Mesendoderm (in vitro differentiated cells): Measurements from ENCODE around the gene HOXC11.

Experiments
- DNase-seq: peaks from one replicate; pipeline ENCODE4 v3.0.0; 2013
- H2AK5ac ChIP-seq: 2 replicates; pipeline ENCODE4 v1.6.1; 2013; ENCODE audit warnings: low read length, inconsistent platforms
- H2BK120ac ChIP-seq: 2 replicates; pipeline ENCODE4 v1.6.1; 2013; ENCODE audit warnings: low read depth, mild to moderate bottlenecking, low read length, moderate library complexity, mixed read lengths
- H2BK15ac ChIP-seq: replicated peaks from 2 replicates; pipeline ENCODE4 v1.6.1; 2013; ENCODE audit warnings: low read depth, mild to moderate bottlenecking, moderate library complexity
- H2BK5ac ChIP-seq: 2 replicates; pipeline ENCODE4 v1.6.1; 2013; ENCODE audit warnings: low read length, inconsistent platforms
- H3K18ac ChIP-seq: 2 replicates; pipeline ENCODE4 v1.6.1; 2013; ENCODE audit warnings: mild to moderate bottlenecking, low read length, mixed read lengths
- H3K23ac ChIP-seq: one replicate; pipeline ENCODE4 v1.6.1; 2013; ENCODE audit warnings: low read length
- H3K27ac ChIP-seq: 2 replicates; pipeline ENCODE4 v1.5.1; 2013; ENCODE audit warnings: low read depth, mild to moderate bottlenecking, inconsistent platforms, low read length, moderate library complexity
- H3K27me3 ChIP-seq: 2 replicates; pipeline ENCODE4 v1.6.1; 2013; ENCODE audit warnings: low read length, control low read depth, mild to moderate bottlenecking, inconsistent platforms; ENCODE audit not compliant: insufficient read depth, poor library complexity
- H3K36me3 ChIP-seq: 2 replicates; pipeline ENCODE4 v1.6.1; 2013; ENCODE audit warnings: low read length, inconsistent platforms; ENCODE audit not compliant: control insufficient read depth, insufficient read depth
- H3K4ac ChIP-seq: one replicate; pipeline ENCODE4 v1.6.1; 2013; ENCODE audit warnings: low read depth, mild to moderate bottlenecking, low read length, moderate library complexity
- H3K4me1 ChIP-seq: 2 replicates; pipeline ENCODE4 v1.6.1; 2013; ENCODE audit warnings: low read depth, low read length, inconsistent platforms; ENCODE audit not compliant: control insufficient read depth
- H3K4me2 ChIP-seq: 2 replicates; pipeline ENCODE4 v1.6.1; 2013; ENCODE audit warnings: low read length
- H3K4me3 ChIP-seq: 2 replicates; pipeline ENCODE4 v1.5.1; 2013; ENCODE audit warnings: mild to moderate bottlenecking, low read length
- H3K56ac ChIP-seq: one replicate; pipeline ENCODE4 v1.6.1; 2013; ENCODE audit warnings: low read length
- H3K79me1 ChIP-seq: 2 replicates; pipeline ENCODE4 v1.6.1; 2013; ENCODE audit warnings: low read length, inconsistent platforms
- H3K79me2 ChIP-seq: 2 replicates; pipeline ENCODE4 v1.6.1; 2013; ENCODE audit warnings: mild to moderate bottlenecking, low read length; ENCODE audit not compliant: control insufficient read depth, insufficient read depth
- H3K9ac ChIP-seq: 2 replicates; pipeline ENCODE4 v1.6.1; 2013; ENCODE audit warnings: low read length, inconsistent platforms
- H4K5ac ChIP-seq: one replicate; pipeline ENCODE4 v1.6.1; 2013; ENCODE audit warnings: low read length
- H4K8ac ChIP-seq: one replicate; pipeline ENCODE4 v1.6.1; 2013; ENCODE audit warnings: low read depth, mild to moderate bottlenecking, control low read depth, low read length, moderate library complexity
- WGBS: extraction: QIAGEN DNeasy Blood & Tissue Kit; methylation state at CpG from one replicate; pipeline ENCODE4 v1.1.7; 2013; ENCODE audit warnings: low lambda C conversion rate, missing lambda C conversion rate; ENCODE audit not compliant: insufficient coverage; ENCODE audit errors: extremely low coverage; 5-methylcytosine and 5-hydroxymethylcytosine counted together

The HOXC11 gene

DNA sequence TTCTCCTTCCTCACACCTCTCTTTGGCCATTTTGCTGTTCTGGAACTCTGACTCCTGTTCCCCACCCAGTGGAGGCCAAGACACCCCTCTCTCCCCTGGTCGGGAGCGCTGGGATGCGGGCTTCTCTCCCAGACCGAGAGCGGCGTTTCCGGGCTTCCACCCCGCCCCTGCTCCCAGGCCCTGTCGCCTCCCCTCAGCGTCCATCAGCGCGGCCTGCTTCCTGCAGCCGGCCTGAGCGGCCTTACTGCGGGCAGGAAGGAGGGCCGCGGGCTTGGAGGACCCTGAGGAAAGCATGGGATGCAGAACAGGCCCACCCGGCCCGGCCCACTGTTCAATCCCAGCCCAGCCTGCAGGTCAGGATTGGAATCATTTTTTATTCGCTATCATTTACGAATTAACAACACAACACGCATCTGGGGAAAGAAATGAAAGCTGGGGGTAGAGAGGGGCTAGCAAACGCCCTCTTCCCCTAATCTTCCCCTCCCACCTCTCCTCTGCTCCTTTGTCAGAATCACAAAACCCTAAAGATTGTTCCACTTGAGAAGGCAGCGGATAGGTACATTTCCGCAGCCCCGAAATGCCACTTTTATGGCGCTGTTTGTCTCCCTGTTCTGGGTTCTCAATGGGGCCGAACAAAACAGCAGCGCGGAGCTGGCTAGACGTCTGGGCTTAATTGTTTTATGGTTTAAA, 32.1 kb downstream of the HOXC11 start:
- H2AK5ac ChIP-seq = no peak overlapping the region
- no peak overlapping the region for H2BK15ac ChIP-seq
- H3K4me1 ChIP-seq = no peaks in the 10 kb centered on the region
- H3K79me2 ChIP-seq = no peaks in the 10 kb centered on the region
- no peak overlapping the region for H3K4ac ChIP-seq
- DNase-seq = no peak
- no peak overlapping the region for H3K4me3 ChIP-seq
- no peak overlapping the region for H2BK5ac ChIP-seq
- H2BK120ac ChIP-seq = no peak overlapping the region
- H3K18ac ChIP-seq = no peak overlapping the region
- WGBS = no CpG with 5 or more reads among the region's 31 CpGs
- no peak overlapping the region for H3K9ac ChIP-seq
- H3K23ac ChIP-seq = no peak overlapping the region
- H4K5ac ChIP-seq = no peak overlapping the region
- no peak overlapping the region for H3K4me2 ChIP-seq
- no peaks in the 10 kb centered on the region for H3K79me1 ChIP-seq
- no peak overlapping the region for H3K56ac ChIP-seq
- H4K8ac ChIP-seq = no peak overlapping the region
- peaks cover 95% of the 10 kb centered on the region for H3K27me3 ChIP-seq
- no peaks in the 10 kb centered on the region for H3K36me3 ChIP-seq
- H3K27ac ChIP-seq = no peak overlapping the region

DNA sequence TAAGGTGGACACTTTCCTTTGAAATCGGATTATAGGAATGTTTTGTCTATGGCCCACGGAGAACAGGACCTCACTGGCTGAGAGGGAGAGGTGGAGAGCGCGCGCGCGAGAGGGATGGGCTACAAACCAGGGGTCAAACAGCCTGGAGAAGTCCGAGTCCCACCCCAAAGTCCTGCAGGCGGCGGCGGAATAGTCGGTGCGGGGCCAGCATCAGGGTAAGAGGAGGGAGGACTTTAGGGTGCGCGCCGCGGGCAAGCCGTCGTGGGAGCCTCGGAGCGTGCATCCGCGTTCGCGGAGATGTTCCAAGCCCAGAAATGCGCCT, 32.6 kb downstream of the HOXC11 start:
- H3K27ac ChIP-seq = no peak overlapping the region
- no peak for DNase-seq
- no peaks in the 10 kb centered on the region for H3K79me1 ChIP-seq
- no peak overlapping the region for H3K56ac ChIP-seq
- no peak overlapping the region for H3K9ac ChIP-seq
- H2AK5ac ChIP-seq = no peak overlapping the region
- no peak overlapping the region for H3K4me2 ChIP-seq
- no peak overlapping the region for H2BK120ac ChIP-seq
- no peak overlapping the region for H3K23ac ChIP-seq
- peaks cover 95% of the 10 kb centered on the region for H3K27me3 ChIP-seq
- H3K18ac ChIP-seq = no peak overlapping the region
- H3K4ac ChIP-seq = no peak overlapping the region
- H3K36me3 ChIP-seq = no peaks in the 10 kb centered on the region
- no peak overlapping the region for H4K5ac ChIP-seq
- H3K4me1 ChIP-seq = no peaks in the 10 kb centered on the region
- no peak overlapping the region for H2BK5ac ChIP-seq
- no peaks in the 10 kb centered on the region for H3K79me2 ChIP-seq
- no peak overlapping the region for H2BK15ac ChIP-seq
- no peak overlapping the region for H3K4me3 ChIP-seq
- H4K8ac ChIP-seq = no peak overlapping the region
- no CpG with 5 or more reads among the region's 26 CpGs for WGBS

GRCh38 chr12:54005853-54006558, 33.1 kb downstream of the HOXC11 start:
- Histone ChIP-seq H3K4ac (no peak overlapping the region), H3K4me2 (no peak overlapping the region), H2BK120ac (no peak overlapping the region), H3K56ac (no peak overlapping the region), H3K36me3 (no peaks in the 10 kb centered on the region), H3K23ac (no peak overlapping the region), H2BK15ac (no peak overlapping the region), H3K27ac (no peak overlapping the region), H4K8ac (no peak overlapping the region), H3K9ac (no peak overlapping the region), H3K79me2 (no peaks in the 10 kb centered on the region), H3K4me3 (no peak overlapping the region), H2AK5ac (no peak overlapping the region), H2BK5ac (no peak overlapping the region), H4K5ac (no peak overlapping the region), H3K4me1 (no peaks in the 10 kb centered on the region), H3K27me3 (peaks cover 95% of the 10 kb centered on the region), H3K18ac (no peak overlapping the region), H3K79me1 (no peaks in the 10 kb centered on the region)
- peak; percentile 86 for DNase-seq
- no CpG with 5 or more reads among the region's 39 CpGs for WGBS

DNA sequence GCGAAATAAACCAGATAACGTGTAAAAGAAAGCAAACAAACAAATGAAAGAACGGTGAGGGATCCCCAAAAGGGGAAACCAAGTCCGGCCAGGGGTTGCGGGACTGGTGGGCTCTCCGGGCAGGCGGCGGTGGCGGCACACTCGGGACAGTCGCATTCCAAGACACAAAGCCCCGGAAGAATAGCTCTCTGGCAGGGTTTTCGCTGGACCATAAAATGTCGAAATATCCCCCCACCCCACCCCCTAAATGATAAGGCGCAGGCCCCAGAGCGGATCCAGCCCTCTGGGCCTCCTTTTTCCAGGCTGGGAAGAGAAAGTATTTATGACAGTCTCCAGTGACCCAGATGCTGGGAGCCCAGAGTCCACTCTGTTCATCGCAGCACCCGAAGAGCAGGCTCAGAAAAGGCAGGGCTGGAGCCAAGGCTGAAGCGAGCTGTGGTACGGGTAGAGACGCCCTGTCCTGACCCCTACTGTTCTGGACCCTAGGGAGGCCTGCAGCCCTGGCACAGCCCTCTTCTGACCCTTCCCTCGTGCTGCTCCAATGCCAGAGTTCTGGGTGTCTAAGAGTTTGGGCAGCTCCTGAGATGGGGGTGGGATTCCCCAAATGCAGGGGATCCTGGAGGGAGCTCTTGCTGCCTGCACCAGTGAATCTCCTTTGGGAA, 33.8 kb downstream of the HOXC11 start:
- no peaks in the 10 kb centered on the region for H3K79me2 ChIP-seq
- H3K56ac ChIP-seq = no peak overlapping the region
- H4K8ac ChIP-seq = no peak overlapping the region
- H3K9ac ChIP-seq = no peak overlapping the region
- H3K4ac ChIP-seq = no peak overlapping the region
- no peak overlapping the region for H4K5ac ChIP-seq
- H3K36me3 ChIP-seq = no peaks in the 10 kb centered on the region
- H3K4me2 ChIP-seq = no peak overlapping the region
- no peaks in the 10 kb centered on the region for H3K79me1 ChIP-seq
- no peak overlapping the region for H2BK5ac ChIP-seq
- no peak overlapping the region for H3K27ac ChIP-seq
- no peak overlapping the region for H2BK15ac ChIP-seq
- whole genome bisulfite sequencing = no CpG with 5 or more reads among the region's 22 CpGs
- H3K23ac ChIP-seq = no peak overlapping the region
- H3K4me1 ChIP-seq = no peaks in the 10 kb centered on the region
- H3K27me3 ChIP-seq = peaks cover 93% of the 10 kb centered on the region
- no peak overlapping the region for H2AK5ac ChIP-seq
- H3K4me3 ChIP-seq = no peak overlapping the region
- H2BK120ac ChIP-seq = no peak overlapping the region
- H3K18ac ChIP-seq = no peak overlapping the region
- no peak for DNase-seq

DNA sequence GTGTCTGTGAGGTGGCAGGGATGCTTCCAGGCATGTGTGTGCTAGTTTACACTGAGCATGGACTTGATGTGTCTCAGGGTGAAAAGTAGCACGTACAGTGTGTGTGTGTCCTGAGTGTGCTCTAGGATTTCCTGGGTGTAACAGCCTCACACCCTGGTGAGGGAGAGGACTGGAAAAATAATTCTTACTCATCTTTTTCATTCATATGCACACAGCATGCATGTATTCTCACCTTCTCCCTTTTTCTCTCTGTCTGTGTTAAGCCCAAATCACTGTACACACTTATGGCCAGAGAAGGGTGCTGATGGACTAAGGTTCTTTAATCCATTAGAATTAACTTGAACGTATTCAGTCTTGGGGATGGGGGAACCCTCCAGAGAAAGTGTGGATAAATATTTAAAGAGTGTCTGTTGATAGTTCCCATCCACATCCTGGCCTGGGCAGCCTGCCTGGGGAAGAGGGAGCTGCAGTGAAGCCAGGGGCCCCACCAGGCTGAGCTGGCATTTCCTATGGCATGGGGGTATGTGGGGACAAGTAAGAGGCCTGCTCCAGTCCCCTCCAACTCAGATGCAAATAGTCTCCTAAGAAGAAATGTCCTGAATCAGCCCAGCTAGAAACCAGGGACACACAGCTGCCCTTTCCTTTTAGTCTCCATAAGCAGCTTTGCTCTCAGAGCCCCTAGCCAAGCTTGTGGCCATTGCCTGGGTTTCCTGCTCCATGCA, 34.8 kb downstream of the HOXC11 start:
- DNase-seq = no peak
- Histone ChIP-seq H3K27ac (no peak overlapping the region), H3K56ac (no peak overlapping the region), H3K9ac (no peak overlapping the region), H2AK5ac (no peak overlapping the region), H3K4me3 (no peak overlapping the region), H3K23ac (no peak overlapping the region), H4K8ac (no peak overlapping the region), H3K18ac (no peak overlapping the region), H3K27me3 (peaks cover 87% of the 10 kb centered on the region), H3K4ac (no peak overlapping the region), H3K4me2 (no peak overlapping the region), H2BK120ac (no peak overlapping the region), H3K79me2 (no peaks in the 10 kb centered on the region), H4K5ac (no peak overlapping the region), H2BK15ac (no peak overlapping the region), H3K4me1 (no peaks in the 10 kb centered on the region), H3K36me3 (no peaks in the 10 kb centered on the region), H3K79me1 (no peaks in the 10 kb centered on the region), H2BK5ac (no peak overlapping the region)
- WGBS = no CpG with 5 or more reads among the region's 2 CpGs
